ENCODE results near the gene CORO2B.
"Not testable (repeated sequence)": the region's sequence is repeated elsewhere in the genome, so short reads cannot be mapped to it uniquely, and the experiment has no call there.

Gene CORO2B

GRCh38 chr15:68743256-68743655 lies 164.5 kb downstream of the CORO2B start:
- no peak for DNase-seq

- no peak for DNase-seq
Measured at GRCh38 chr15:68749365-68749764, 170.6 kb downstream of the CORO2B start.

- DNase-seq: no peak
Measured at GRCh38 chr15:68749793-68750192, 171.0 kb downstream of the CORO2B start.

GRCh38 chr15:68751622-68752021 lies 172.8 kb downstream of the CORO2B start:
- DNase-seq: no peak

DNA sequence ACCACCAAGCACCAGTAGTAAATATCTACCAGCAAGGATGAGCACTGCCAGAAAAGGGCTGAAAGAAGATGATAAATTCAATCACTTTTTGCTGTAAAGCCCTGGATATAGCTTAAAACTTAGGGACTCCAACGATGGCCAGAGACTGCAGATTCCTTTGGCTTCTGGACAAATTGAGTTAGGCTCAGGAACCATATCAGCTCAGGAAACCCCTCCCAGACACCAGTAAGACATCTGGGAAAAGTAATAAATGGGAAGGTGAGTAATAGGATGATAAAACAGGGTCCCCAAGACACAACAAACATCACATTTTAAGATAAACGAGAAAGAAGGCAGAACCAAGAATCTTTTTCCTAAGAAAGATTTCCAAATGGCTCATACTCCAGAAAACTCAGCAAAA lies 176.9 kb downstream of the CORO2B start:
- DNase-seq: no peak

DNA sequence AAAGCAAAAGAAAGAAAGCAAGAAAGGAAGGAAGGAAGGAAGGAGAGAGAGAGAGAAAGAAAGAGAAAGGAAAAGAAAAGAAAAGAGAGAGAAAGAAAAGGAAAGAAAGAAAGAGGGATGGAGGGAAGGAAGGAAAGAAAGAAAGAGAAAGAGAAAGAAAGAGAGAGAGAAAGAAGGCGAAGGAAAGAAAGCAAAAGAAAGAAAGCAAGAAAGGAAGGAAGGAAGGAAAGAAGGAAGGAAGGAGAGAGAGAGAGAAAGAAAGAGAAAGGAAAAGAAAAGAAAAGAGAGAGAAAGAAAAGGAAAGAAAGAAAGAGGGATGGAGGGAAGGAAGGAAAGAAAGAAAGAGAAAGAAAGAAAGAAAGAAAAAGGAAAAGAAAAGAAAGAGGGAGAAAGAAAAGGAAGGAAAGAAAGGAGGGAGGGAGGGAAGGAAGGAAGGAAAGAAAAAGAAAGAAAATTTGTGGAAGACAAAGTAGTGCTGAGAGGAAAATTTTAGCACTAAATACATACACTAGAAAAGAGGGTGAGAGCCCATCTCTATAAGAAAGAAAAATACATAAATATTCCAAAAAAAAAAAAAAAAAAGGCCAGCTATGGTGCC lies 181.3 kb downstream of the CORO2B start:
- not testable (repeated sequence) for DNase-seq

- no peak for DNase-seq
Measured at GRCh38 chr15:68763063-68763462, 184.3 kb downstream of the CORO2B start.

DNA sequence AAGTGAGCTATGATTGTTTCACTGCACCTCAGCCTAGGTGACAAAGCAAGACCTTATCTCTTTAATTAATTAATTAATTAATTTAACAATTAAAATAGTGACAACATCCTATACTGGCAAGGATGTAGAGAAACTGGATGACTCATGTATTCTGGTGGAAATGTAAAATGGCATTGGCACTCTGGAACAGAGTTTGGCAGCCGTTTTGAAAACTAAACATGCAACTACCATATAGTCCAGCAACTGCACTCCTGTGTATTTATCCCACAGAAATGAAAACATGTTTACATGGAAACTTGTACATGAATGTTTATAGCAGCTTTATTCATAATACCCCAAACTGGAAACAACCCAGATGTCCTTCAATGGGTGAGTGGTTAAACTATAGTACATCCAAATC lies 185.3 kb downstream of the CORO2B start:
- DNase-seq: no peak

GRCh38 chr15:68765602-68766368 lies 187.0 kb downstream of the CORO2B start:
- DNase-seq: no peak

DNA sequence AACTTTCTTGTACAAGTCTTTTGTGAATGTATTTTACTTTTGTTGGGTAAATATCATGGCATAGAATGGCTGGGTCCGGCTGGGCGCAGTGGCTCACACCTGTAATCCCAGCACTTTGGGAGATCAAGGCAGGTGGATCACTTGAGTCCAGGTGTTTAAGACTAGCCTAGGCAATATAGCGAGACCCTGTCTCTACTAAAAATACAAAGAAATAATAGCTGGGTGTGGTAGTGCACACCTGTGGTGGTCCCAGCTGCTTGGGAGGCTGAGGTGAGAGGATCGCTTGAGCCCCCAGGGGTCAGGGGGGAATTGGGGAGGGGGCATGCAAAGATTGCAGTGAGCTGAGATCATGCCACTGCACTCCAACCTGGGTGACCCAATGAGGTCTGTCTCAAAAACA lies 189.0 kb downstream of the CORO2B start:
- DNase-seq: no peak

GRCh38 chr15:68768321-68768720 lies 189.5 kb downstream of the CORO2B start:
- no peak for DNase-seq

GRCh38 chr15:68769702-68770101 lies 190.9 kb downstream of the CORO2B start:
- DNase-seq: no peak

- no peak for DNase-seq
Measured at GRCh38 chr15:68770216-68770615, 191.4 kb downstream of the CORO2B start.

DNA sequence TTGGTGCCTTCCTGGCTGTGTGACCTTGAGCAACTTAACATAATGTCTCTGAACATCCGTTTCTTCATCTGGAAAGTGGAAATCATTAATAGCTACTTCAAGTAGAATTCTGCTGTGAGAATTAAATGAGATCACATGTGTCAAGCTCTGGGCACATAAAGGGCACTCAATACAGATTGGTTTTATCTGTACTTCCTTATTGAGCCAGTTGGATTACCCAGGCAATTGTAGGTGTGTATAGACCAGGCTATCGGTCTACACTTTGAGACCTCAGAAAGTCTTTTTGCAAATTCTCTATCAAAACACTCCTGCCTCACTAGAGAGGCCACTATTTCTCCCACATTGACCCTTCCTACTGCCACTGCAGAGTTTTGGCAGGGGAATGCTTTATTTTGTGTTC lies 194.2 kb downstream of the CORO2B start:
- DNase-seq: no peak

GRCh38 chr15:68774120-68774519 lies 195.3 kb downstream of the CORO2B start:
- DNase-seq: no peak

DNA sequence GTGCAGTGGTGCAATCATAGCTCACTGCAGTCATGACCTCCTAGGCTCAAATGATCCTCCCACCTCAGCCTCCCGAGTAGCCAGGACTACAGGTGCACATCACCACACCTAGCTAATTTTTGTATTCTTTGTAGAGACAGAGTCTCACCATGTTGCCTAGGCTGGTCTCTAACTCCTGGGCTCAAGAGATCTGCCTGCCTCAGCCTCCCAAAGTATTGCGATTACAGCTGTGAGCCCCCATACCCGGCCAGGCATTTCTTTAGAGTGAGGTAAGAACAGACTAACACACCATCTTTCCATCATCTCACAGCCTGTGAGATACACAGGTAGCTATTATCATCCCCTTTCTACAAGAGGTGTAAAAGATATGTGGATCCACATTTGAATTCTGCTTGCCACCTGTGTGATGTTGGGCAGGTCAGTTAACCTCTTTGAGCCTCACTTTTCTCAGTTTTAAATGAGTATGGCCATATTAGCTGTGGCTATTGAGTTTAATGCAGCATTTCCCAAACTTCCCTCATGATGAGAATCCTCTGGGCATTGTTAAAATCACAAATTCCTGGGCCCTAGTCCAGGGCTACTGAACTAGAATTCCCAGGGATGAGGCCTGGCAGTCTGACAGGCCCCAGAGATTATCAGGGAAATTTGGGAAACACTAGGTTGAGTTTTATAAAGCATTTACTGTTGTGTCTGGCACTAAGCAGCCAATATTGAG lies 195.9 kb downstream of the CORO2B start:
- DNase-seq: no peak

GRCh38 chr15:68775236-68775577 lies 196.4 kb downstream of the CORO2B start:
- DNase-seq: no peak

- DNase-seq: no peak
Measured at GRCh38 chr15:68775671-68776476, 197.1 kb downstream of the CORO2B start.

- DNase-seq: no peak
Measured at GRCh38 chr15:68776477-68777270, 197.9 kb downstream of the CORO2B start.
